ENCODE results near the gene NANOGP8.

NANOGP8 gene

GRCh38 chr15:35062738-35063099 lies 22.4 kb downstream of the NANOGP8 start:
- Histone ChIP-seq H3K27me3 (ENCODE audit: low read depth, low read length) (no peaks in the 10 kb centered on the region), H3K4me1 (ENCODE audit: low read length) (peaks cover 31% of the 10 kb centered on the region), H3K9me3 (ENCODE audit: insufficient read depth, low read length) (no peaks in the 10 kb centered on the region), H3K27ac (ENCODE audit: low read length) (no peak overlapping the region), H3K9ac (ENCODE audit: low read length) (no peak overlapping the region), H3K4me3 (ENCODE audit: low read length) (no peak overlapping the region), H3K36me3 (replicated peaks; ENCODE audit: low read depth, low read length) (no peaks in the 10 kb centered on the region), H3K4me2 (ENCODE audit: low read length) (no peak overlapping the region), H3K79me2 (ENCODE audit: low read length) (no peaks in the 10 kb centered on the region), H2AFZ (ENCODE audit: low read depth, low read length) (no peak overlapping the region), H4K20me1 (ENCODE audit: insufficient read depth, low read length) (no peaks in the 10 kb centered on the region)
- TF ChIP-seq EZH2phosphoT487 (IDR thresholded peaks at IDR 0.05; ENCODE audit: low read depth) (no peak), CTCF (IDR thresholded peaks at IDR 0.05; ENCODE audit: low read depth, low read length) (no peak)

GRCh38 chr15:35061825-35062737 lies 23.0 kb downstream of the NANOGP8 start:
- peak overlapping the region; percentile 9; the same call in 1 of the 2 replicates for H3K4me2 ChIP-seq (ENCODE audit: low read length)
- H3K27me3 ChIP-seq (ENCODE audit: low read depth, low read length), result no peaks in the 10 kb centered on the region
- no peaks in the 10 kb centered on the region for H3K36me3 ChIP-seq (replicated peaks; ENCODE audit: low read depth, low read length)
- H4K20me1 ChIP-seq (ENCODE audit: insufficient read depth, low read length), result no peaks in the 10 kb centered on the region
- H3K9ac ChIP-seq (ENCODE audit: low read length), result no peak overlapping the region
- no peak overlapping the region for H3K27ac ChIP-seq (ENCODE audit: low read length)
- no peaks in the 10 kb centered on the region for H3K9me3 ChIP-seq (ENCODE audit: insufficient read depth, low read length)
- peaks cover 25% of the 10 kb centered on the region for H3K4me1 ChIP-seq (ENCODE audit: low read length)
- TF ChIP-seq EZH2phosphoT487 (IDR thresholded peaks at IDR 0.05; ENCODE audit: low read depth), result no peak
- no peak for TF ChIP-seq CTCF (IDR thresholded peaks at IDR 0.05; ENCODE audit: low read depth, low read length)
- H2AFZ ChIP-seq (ENCODE audit: low read depth, low read length), result no peak overlapping the region
- H3K4me3 ChIP-seq (ENCODE audit: low read length), result no peak overlapping the region
- no peaks in the 10 kb centered on the region for H3K79me2 ChIP-seq (ENCODE audit: low read length)

GRCh38 chr15:35061161-35061824 lies 23.8 kb downstream of the NANOGP8 start:
- Histone ChIP-seq H3K9me3 (ENCODE audit: insufficient read depth, low read length) (no peaks in the 10 kb centered on the region), H3K79me2 (ENCODE audit: low read length) (no peaks in the 10 kb centered on the region), H3K27me3 (ENCODE audit: low read depth, low read length) (no peaks in the 10 kb centered on the region), H2AFZ (ENCODE audit: low read depth, low read length) (no peak overlapping the region), H3K4me3 (ENCODE audit: low read length) (no peak overlapping the region), H3K27ac (ENCODE audit: low read length) (no peak overlapping the region), H3K4me1 (ENCODE audit: low read length) (peaks cover 25% of the 10 kb centered on the region), H3K36me3 (replicated peaks; ENCODE audit: low read depth, low read length) (no peaks in the 10 kb centered on the region), H3K4me2 (ENCODE audit: low read length) (no peak overlapping the region), H4K20me1 (ENCODE audit: insufficient read depth, low read length) (no peaks in the 10 kb centered on the region), H3K9ac (ENCODE audit: low read length) (no peak overlapping the region)
- TF ChIP-seq CTCF (IDR thresholded peaks at IDR 0.05; ENCODE audit: low read depth, low read length) (no peak), EZH2phosphoT487 (IDR thresholded peaks at IDR 0.05; ENCODE audit: low read depth) (no peak)

- H3K79me2 ChIP-seq (ENCODE audit: low read length), result no peaks in the 10 kb centered on the region
- H4K20me1 ChIP-seq (ENCODE audit: insufficient read depth, low read length), result no peaks in the 10 kb centered on the region
- no peak overlapping the region for H3K4me3 ChIP-seq (ENCODE audit: low read length)
- H3K4me2 ChIP-seq (ENCODE audit: low read length), result no peak overlapping the region
- H3K27me3 ChIP-seq (ENCODE audit: low read depth, low read length), result no peaks in the 10 kb centered on the region
- no peak overlapping the region for H2AFZ ChIP-seq (ENCODE audit: low read depth, low read length)
- H3K4me1 ChIP-seq (ENCODE audit: low read length), result peaks cover 25% of the 10 kb centered on the region
- no peak overlapping the region for H3K9ac ChIP-seq (ENCODE audit: low read length)
- TF ChIP-seq EZH2phosphoT487 (IDR thresholded peaks at IDR 0.05; ENCODE audit: low read depth) (no peak), CTCF (IDR thresholded peaks at IDR 0.05; ENCODE audit: low read depth, low read length) (no peak)
- H3K27ac ChIP-seq (ENCODE audit: low read length), result no peak overlapping the region
- H3K9me3 ChIP-seq (ENCODE audit: insufficient read depth, low read length), result no peaks in the 10 kb centered on the region
- H3K36me3 ChIP-seq (replicated peaks; ENCODE audit: low read depth, low read length), result no peaks in the 10 kb centered on the region
Measured at GRCh38 chr15:35060591-35060990, 24.5 kb downstream of the NANOGP8 start.

All from OCI-LY3 (cell line).